Right kidney (tissue), 1 donor: Measurements from ENCODE around the gene IQSEC1.

Experiments used
- DNase-seq: peaks from one replicate; pipeline ENCODE4 v3.0.0-alpha.2; 2016

IQSEC1 gene

GRCh38 chr3:12999147-13000140, 73.8 kb downstream of the IQSEC1 start:
- no peak for DNase-seq

- DNase-seq = no peak
Measured at GRCh38 chr3:12998648-12999047, 74.6 kb downstream of the IQSEC1 start.

GRCh38 chr3:12997387-12997786, 75.8 kb downstream of the IQSEC1 start:
- no peak for DNase-seq

GRCh38 chr3:12996181-12996506, 77.1 kb downstream of the IQSEC1 start:
- DNase-seq = no peak

DNA sequence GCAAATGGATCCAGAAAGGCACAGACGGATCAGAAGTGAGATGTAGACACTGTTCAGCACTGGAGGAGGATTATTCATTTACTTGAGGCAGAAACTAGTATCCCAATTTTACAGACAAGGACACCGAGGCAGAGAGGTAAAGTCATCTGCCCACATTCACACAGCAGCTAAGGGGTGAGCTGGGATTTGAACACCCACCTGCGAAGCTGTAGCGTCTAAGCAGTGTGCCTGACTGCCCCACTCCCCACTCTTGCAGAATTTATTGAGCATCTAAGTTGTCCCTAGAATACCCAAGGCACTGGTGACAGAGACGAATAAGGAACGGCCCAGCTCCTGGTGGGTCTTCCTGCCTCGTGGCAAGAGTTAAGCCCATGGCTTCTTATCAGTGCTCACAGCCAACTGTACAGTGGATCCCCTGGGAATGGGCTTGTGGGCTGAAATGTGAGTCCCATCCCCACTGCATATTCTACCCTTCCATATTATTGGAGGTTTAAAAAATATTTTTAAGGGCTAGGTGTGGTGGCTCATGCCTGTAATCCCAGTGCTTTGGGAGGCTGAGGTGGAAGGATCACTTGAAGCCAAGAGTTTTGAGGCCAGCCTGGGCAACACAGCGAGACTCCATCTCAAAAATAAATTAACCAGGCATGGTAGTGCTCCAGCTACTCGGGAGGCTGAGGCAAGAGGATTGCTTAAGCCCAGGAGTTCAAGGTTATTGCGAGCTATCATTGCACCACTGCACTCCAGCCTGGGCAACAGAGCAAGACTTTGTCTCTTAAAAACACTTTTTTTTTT, 77.6 kb downstream of the IQSEC1 start:
- DNase-seq = no peak

GRCh38 chr3:12994607-12995388, 78.4 kb downstream of the IQSEC1 start:
- DNase-seq = peak; percentile 88

GRCh38 chr3:12994357-12994606, 78.9 kb downstream of the IQSEC1 start:
- DNase-seq = peak; percentile 61

- DNase-seq = peak; percentile 73
Measured at GRCh38 chr3:12993517-12994356, 79.5 kb downstream of the IQSEC1 start.

DNA sequence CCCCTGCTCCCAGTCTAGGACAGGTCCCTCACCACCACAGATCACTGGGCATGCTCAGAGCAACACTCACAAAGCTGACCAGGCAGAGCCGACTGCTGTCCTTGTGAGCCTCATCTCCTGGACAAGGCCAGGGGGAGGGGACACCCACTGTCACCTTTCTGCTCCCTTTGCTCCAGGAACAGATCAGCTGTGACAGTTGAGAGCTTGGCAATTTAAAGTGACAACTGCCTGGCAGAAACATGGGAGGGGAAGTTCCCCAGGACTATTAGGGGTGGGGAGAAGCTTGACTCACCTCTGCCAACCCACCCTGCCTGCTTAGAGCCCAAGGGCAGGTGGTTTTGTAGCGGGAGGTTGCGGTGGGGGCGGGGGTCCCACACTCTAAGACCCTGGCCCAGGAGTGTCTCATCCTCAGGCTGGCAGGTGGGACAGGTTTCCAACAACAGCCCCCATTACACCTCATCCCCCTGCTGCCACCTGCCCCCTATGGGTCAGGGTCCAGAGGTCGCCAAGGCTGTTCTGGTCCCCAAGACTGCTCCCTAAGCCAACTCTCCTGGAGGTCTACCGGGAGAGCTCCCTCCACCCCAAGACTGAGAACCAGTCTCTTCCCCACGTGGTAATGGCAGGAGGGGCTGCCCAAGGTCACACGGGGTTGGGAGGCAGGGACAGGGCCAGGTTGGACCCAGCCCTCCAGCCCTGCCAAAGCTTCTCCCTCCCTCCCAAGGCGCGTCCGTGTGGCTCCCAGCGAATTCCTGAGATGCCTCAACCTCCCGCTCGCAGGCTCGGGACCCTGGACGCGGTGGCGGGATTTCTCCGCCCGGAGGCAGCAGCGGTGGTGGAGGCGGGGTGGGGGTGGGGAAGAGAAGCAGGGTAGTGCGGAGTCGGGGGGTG, 80.4 kb downstream of the IQSEC1 start:
- DNase-seq = peak; percentile 47

DNA sequence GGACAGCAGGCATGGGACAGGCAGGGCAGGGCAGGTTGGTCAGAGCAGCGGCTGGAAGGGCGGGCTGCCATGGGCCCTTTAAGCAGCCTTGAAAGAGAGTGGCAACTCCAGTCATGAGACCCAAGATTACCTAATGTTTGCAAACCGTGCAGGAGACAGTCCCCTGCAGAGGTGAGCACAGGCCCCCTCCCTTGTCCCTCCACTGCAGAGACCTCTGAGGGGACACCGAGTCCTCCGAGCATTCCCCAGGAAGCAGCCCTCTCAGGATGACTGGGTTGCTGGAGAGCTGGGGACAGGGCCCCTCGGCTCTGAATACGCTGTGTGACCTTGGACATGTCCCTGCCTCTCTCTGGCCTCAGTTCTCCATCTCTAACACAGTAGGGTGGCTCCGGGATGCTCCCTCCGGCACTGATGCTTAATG, 81.4 kb downstream of the IQSEC1 start:
- no peak for DNase-seq

DNA sequence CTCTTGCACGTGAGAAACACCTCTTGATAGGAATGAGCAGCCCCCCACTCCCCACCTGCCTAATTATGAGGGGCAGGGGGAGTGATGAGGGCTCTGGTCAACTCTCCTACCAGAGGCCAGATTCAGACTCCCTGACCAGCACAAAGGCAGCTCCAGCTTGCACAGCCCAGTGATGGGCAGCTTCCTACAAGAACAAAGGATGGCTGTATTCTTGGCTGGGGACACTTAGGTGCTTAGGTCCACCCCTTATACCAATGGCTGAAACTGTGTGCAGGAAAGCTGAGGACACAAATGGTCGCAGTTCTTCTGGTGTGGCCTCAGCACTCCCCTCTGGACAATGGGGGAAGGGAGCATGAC, 81.8 kb downstream of the IQSEC1 start:
- no peak for DNase-seq

GRCh38 chr3:12990781-12991480, 82.3 kb downstream of the IQSEC1 start:
- DNase-seq = no peak

GRCh38 chr3:12990306-12990705, 82.9 kb downstream of the IQSEC1 start:
- no peak for DNase-seq

GRCh38 chr3:12988728-12989454, 84.3 kb downstream of the IQSEC1 start:
- DNase-seq = no peak

DNA sequence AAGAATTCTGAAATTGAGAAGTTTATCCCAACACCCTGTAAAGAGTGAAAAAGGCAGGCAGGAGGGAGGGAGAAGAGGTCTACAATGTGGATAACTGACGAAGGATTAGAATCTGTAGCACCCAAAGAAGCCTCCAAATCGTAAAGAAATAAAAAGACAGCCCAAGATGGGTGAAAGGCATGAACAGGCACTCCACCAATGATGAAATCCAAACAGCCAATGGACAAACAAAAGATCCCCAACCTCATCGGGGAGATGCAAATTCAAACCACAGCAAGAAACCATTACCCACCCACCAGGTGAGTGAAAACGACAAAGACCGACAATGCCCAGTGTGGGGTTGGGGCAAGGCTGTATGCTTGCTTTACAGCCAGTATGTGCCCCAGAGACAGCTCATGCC, 85.6 kb downstream of the IQSEC1 start:
- no peak for DNase-seq

DNA sequence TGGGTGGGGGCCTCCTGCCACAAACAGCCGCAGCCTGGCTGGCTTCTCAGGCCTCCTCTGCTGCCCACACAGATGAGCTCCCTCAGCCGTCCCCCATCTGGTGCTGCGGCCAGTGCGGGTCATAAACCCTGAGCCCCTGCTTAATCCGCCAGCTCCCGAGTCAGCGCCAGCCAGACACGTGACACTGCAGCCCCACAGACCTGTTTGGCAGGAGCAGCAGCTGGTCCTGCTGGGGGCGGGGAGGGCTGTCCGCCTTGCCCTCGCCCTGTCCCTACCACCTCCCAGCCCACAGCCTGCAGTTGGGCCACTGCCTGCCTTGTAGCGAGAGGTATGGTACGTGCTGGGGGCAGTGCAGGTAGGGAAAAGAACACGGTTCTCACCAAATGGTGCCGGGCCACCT, 86.2 kb downstream of the IQSEC1 start:
- peak; percentile 39 for DNase-seq

- no peak for DNase-seq
Measured at GRCh38 chr3:12986521-12986920, 86.7 kb downstream of the IQSEC1 start.

GRCh38 chr3:12986031-12986430, 87.2 kb downstream of the IQSEC1 start:
- DNase-seq = no peak

DNA sequence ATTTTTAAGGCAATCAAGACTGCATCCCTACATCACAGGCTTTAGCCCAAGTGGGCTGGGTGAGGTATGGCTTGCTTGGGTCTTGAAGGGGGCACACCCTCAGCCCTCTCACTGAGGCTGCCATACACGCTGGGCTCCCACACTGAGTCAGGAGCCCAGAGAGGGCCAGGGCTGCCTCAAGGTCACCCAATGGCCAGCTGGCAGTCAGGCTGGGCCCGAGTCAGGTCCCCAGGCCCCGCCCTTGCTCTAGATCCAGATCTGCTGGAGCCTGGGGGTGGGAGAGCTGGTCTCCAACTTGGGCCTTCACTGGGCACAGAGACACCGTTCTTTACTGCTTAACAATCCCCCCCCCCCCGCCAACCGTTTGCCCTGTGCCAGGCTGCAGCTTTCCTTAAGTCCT, 88.1 kb downstream of the IQSEC1 start:
- DNase-seq = no peak
